Measurements from ENCODE around the gene NPSR1.
"Not testable (repeated sequence)": the region's sequence is repeated elsewhere in the genome, so short reads cannot be mapped to it uniquely, and the experiment has no call there.

Gene NPSR1, protein sequence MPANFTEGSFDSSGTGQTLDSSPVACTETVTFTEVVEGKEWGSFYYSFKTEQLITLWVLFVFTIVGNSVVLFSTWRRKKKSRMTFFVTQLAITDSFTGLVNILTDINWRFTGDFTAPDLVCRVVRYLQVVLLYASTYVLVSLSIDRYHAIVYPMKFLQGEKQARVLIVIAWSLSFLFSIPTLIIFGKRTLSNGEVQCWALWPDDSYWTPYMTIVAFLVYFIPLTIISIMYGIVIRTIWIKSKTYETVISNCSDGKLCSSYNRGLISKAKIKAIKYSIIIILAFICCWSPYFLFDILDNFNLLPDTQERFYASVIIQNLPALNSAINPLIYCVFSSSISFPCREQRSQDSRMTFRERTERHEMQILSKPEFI

GRCh38 chr7:34657632-34658268, at the start of gene NPSR1:
Gene NPSR1, plus strand, starts transcription at chr7:34658218. Its CDS starts 195 bp downstream, at chr7:34658413.
- no peak for DNase-seq
- in situ Hi-C loops (cut with HindIII; ENCODE audit: low pct_ligation_motif_present, low pct_unique_long_range_greater_than_20kb, low sequenced_read_pairs) = no loop called here

DNA sequence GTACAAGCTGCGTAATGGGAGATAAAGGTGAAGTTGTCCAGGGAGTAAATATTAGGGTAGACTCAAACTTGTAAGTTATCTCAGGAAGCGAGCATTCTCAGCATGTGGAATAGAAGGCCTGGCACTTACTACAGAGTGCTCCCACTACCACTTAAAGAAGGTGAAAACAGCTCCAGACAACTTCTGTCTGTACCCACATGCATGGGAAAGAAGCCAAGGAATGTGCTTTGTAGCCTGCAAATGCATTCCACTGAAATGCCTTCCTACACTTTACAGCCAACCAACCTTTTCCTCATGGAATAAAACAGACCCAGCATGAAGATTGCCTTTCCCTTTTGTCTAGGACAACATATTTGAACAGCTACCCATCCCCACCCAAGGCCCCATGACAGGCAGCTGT, 45.4 kb upstream of the NPSR1 start:
- in situ Hi-C loops (cut with HindIII; ENCODE audit: low pct_ligation_motif_present, low pct_unique_long_range_greater_than_20kb, low sequenced_read_pairs) = no loop called here
- DNase-seq = peak; percentile 74

DNA sequence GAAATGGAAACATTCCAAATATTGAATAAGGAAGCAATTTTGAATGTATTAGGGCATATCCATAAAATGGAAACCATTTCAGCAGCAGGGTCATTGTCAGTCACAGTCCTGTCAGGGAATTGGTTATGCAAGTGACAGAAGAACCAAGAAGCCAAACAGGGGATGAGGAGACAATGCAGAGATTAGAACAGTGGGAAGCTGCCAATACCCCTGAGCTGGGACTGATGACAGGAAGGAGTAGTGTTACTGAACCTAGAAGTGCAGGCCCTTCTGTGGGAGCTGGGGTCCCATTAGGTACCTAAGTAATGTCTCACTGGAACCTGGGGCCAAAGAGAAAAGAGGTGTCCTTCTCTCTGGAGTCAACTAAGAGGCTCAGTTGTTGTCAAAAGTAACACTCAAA, 37.6 kb upstream of the NPSR1 start:
- in situ Hi-C loops (cut with HindIII; ENCODE audit: low pct_ligation_motif_present, low pct_unique_long_range_greater_than_20kb, low sequenced_read_pairs) = no loop called here
- DNase-seq = no peak

- no peak for DNase-seq
- in situ Hi-C loops (cut with HindIII; ENCODE audit: low pct_ligation_motif_present, low pct_unique_long_range_greater_than_20kb, low sequenced_read_pairs) = no loop called here
Measured at GRCh38 chr7:34622182-34622581, 35.8 kb upstream of the NPSR1 start.

DNA sequence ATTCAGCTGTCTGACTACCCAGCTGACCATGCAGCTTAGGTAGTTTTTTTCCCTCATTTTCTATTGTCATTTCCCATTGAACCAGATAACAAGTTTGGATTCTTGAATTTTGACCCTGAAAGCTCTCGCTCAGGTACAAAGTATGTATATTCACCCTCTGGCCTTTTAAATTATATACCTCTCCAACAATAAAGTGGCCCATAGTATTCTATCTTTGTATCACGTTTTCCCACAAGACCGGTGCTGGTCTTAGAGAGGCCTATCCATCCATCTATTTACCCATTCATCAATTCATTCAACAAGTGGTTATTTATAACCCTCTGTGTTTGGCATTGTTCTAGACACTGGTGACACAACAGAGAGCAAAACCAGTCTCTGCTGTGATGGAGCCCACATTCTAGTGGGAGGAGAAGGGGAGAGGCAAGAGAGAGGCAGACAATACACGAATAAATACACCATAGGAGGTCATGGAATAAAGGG, 35.2 kb upstream of the NPSR1 start:
- in situ Hi-C loops (cut with HindIII; ENCODE audit: low pct_ligation_motif_present, low pct_unique_long_range_greater_than_20kb, low sequenced_read_pairs) = no loop called here
- DNase-seq = no peak

- in situ Hi-C loops (cut with HindIII; ENCODE audit: low pct_ligation_motif_present, low pct_unique_long_range_greater_than_20kb, low sequenced_read_pairs); DNase-seq: not testable (repeated sequence)
Measured at GRCh38 chr7:34628618-34629017, 29.4 kb upstream of the NPSR1 start.

- no peak for DNase-seq
- in situ Hi-C loops (cut with HindIII; ENCODE audit: low pct_ligation_motif_present, low pct_unique_long_range_greater_than_20kb, low sequenced_read_pairs) = no loop called here
Measured at GRCh38 chr7:34652809-34653208, 5.2 kb upstream of the NPSR1 start.

DNA sequence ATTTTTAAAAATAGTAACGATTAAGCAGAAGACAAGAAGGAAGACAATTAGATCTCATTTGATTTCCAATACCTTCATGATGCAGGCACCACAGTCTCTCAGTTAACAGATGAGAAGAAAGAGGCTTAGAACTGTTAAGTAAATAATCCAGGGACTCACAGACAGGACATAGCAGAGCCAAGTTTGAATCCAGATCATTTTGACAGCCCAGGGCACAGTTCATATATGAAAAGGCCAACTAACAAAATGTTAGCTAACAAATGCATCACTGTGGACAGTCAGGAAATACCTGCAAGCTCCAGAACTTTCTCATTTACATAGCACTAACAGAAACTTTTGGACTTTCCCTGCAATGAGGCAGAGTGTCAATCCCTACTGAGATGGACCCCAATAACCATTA, 4.2 kb upstream of the NPSR1 start:
- in situ Hi-C loops (cut with HindIII; ENCODE audit: low pct_ligation_motif_present, low pct_unique_long_range_greater_than_20kb, low sequenced_read_pairs) = no loop called here
- no peak for DNase-seq

DNA sequence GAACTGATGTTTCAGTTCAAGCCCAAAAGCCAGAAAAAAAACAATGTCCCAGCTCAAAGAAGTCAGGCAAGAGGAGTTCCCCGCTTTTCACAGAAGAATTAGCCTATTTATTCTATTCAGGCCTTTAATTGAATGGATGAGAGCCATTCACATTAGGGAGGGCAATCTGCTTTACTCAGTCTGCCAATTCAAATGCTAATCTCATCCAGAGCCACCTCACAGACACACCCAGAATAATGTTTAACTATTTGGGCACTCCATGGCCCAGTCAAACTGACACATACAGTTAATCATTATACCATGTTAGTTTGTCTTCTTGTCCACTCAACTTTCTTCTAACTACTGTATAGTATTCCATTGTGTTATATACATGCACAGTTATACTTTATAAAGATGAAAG, 2.6 kb upstream of the NPSR1 start:
- in situ Hi-C loops (cut with HindIII; ENCODE audit: low pct_ligation_motif_present, low pct_unique_long_range_greater_than_20kb, low sequenced_read_pairs) = no loop called here
- DNase-seq = peak; percentile 37

DNA sequence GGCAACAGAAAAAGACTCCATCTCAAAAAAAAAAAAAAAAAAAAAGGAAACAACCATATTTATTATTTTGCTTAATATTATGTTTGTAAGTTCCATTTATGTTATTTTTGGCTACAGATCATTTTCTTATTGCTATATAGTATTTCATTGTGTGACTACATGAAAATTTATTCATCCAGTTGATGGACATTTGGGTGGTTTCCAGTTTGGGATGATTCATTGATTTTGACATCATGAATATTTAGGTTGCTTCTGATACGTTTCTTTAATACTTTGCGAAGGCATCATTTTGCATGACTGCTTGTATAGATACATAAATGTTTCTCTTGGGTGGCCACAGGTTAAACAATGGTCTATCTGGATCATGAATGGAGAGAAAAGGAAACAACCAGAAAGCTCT, 2.0 kb upstream of the NPSR1 start:
- in situ Hi-C loops (cut with HindIII; ENCODE audit: low pct_ligation_motif_present, low pct_unique_long_range_greater_than_20kb, low sequenced_read_pairs) = no loop called here
- no peak for DNase-seq

DNA sequence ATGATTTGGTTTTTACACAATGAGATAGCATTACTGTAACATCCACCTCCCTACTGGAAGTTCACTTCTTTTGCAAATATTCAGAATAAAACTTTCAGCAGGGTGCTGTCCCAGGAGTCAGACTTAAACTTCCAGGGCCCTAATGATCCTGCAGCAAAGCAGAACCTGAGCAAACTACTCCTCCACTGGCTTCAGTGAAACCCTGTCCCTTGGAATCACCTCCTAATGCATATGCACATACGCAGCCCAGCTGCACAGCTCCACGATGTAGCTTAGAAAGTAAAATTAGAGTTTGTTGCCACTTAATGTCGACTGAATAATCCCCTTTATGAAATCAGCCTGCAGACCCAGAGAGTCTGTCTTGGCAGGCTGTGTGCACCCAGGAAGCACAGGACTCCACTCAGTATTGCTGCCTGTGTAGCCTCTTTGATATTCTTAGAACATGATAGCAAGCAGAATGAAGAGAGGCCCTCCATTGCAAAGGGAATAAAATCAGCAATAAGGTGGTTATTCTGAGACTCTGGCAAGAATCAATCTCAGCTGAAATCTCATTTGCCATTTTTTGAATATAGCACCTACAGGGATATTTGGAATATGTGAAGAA, 1.6 kb downstream of the NPSR1 start:
- in situ Hi-C loops (cut with HindIII; ENCODE audit: low pct_ligation_motif_present, low pct_unique_long_range_greater_than_20kb, low sequenced_read_pairs) = no loop called here
- DNase-seq = no peak

DNA sequence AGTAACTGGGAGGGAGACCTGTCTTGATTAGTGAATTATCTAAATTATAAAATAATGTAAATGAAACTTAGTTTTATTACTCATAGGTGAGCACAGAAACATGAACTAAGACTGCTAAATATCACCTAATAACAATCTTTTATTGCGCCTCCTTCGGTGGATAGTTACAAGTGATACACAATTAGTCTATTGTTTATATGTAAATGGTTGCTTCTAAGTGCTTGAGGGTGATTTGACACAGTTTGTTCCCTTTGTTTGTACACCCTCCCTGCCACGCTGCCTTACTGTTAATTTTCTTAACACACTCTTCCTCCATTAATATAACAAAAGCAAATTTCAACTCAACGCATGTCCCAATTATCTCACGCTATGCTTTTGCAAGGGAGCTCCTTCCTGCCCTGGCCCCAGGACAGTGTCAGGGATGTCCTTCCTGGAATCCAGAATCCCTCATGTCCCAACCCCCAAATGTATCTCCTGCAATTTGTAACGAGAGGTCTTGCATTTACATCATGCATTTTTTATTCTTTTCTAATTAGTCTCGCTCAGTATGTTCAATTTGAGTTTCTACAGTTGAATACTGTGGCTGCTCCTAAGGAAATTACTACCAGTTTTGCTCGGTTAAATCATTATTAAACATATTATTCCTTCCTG, 4.2 kb downstream of the NPSR1 start:
- in situ Hi-C loops (cut with HindIII; ENCODE audit: low pct_ligation_motif_present, low pct_unique_long_range_greater_than_20kb, low sequenced_read_pairs) = no loop called here

GRCh38 chr7:34664755-34665154, 6.7 kb downstream of the NPSR1 start:
- no peak for DNase-seq

More for the DNA sequence above, 4.2 kb downstream of the NPSR1 start:
- no peak for DNase-seq

GRCh38 chr7:34672430-34672829, 14.4 kb downstream of the NPSR1 start:
- in situ Hi-C loops (cut with HindIII; ENCODE audit: low pct_ligation_motif_present, low pct_unique_long_range_greater_than_20kb, low sequenced_read_pairs) = no loop called here
- DNase-seq = peak; percentile 19

More at GRCh38 chr7:34664755-34665154, 6.7 kb downstream of the NPSR1 start:
- in situ Hi-C loops (cut with HindIII; ENCODE audit: low pct_ligation_motif_present, low pct_unique_long_range_greater_than_20kb, low sequenced_read_pairs) = no loop called here

DNA sequence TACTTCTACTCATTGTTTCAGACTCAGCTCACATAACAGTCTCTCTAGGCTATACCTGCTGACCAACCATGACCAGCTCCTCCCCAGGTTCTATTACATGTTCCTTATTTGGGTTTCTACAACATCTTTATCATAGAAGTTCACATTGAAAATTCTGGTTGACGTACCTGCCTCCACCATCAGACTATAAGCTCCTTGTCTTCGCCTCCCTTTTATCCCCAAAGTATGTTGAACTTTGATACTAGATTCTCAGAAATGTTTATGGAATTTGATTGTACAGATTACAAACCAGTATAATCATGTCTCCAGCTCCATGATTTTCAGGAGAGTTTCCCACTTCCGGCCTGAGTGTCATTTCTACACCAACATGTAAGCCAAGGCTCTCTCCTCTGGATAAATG, 15.0 kb downstream of the NPSR1 start:
- no peak for DNase-seq
- in situ Hi-C loops (cut with HindIII; ENCODE audit: low pct_ligation_motif_present, low pct_unique_long_range_greater_than_20kb, low sequenced_read_pairs) = no loop called here

GRCh38 chr7:34675749-34676374, 17.8 kb downstream of the NPSR1 start:
- DNase-seq = peak; percentile 53
- in situ Hi-C loops (cut with HindIII; ENCODE audit: low pct_ligation_motif_present, low pct_unique_long_range_greater_than_20kb, low sequenced_read_pairs) = no loop called here

DNA sequence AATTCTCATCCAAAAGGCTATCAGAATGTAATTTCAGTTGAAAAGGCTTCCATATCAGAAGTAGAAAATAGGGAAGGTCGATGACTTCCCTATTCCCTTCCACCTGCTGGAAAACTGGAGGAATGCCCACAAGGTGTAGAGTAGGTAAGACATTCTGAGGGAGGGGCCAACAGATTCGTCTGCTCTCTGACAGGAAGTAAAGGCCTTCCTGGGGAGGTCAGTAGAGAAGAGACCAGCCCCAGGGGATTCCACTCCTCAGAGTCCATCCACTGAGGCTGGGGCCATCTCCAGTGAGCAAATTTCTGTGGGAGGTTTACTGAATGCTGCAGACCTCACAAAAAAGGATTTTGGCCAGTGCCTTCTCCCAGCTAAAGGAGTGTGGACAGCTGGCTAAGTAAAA, 19.5 kb downstream of the NPSR1 start:
- no peak for DNase-seq
- in situ Hi-C loops (cut with HindIII; ENCODE audit: low pct_ligation_motif_present, low pct_unique_long_range_greater_than_20kb, low sequenced_read_pairs) = no loop called here

DNA sequence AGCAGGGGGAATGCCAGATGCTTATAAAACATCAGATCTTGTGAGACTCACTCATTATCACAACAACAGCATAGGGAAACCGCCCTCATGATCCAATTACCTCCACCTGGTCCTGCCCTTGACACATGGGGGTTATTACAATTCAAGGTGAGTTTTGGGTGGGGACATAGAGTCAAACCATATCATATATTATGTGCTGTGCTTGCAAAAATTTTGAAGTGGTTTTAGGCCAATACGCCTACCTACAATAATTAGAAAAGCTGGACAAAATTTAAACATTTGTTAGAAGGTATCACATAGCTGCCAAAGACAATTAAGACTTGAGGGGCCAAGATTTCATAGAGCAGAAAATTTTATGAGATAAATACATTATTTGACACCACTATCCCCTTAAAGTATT, 29.5 kb downstream of the NPSR1 start:
- DNase-seq = no peak
- in situ Hi-C loops (cut with HindIII; ENCODE audit: low pct_ligation_motif_present, low pct_unique_long_range_greater_than_20kb, low sequenced_read_pairs) = no loop called here

DNA sequence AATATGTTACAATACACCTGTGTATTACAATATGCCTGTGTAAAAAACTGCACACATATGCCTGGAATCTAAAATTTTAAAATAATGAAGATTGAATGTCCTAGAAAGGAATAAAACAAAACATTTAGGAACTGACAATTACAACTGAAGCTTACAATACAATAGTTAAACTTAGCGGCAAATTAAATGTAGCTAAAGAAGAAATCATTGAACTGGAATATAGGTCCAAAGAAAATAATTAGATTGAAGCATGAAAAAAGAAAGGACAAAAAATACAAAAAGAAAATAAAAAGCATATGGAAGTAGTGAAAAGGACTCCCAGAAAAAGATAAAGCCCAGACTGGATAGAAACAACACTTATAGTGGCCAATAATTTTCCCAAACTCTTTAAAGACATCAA, 38.4 kb downstream of the NPSR1 start:
- in situ Hi-C loops (cut with HindIII; ENCODE audit: low pct_ligation_motif_present, low pct_unique_long_range_greater_than_20kb, low sequenced_read_pairs) = no loop called here
- DNase-seq = no peak

Data from ACHN (cell line).